GM12878 (cell line): Measurements from ENCODE around the gene ULK4. TPM values are rescaled to one million over a fixed set of nuclear protein-coding genes. Genes with fewer than 3 reads are reported as not detected.

Experiments used
- ATAC-seq: fragments of 200-7000 bp; cut with Tn5 transposase; 3 replicates; pipeline ENCODE4 v1.9.1; 2020; ENCODE audit warnings: mild to moderate bottlenecking, moderate library complexity
- BruUV-seq: library from RNA; stranded (reverse); fragments of 400-500 nt; replicated peaks from 2 replicates; lab custom pipeline; 2021; lab: Mats Ljungman, UMichigan
- CTCF ChIA-PET: fragments of 300-600 bp; sonication (Branson Sonifier 250); formaldehyde crosslinking; extraction: SDS; loops from one replicate; lab custom pipeline; 2021; ENCODE audit warnings: inconsistent platforms; lab: Yijun Ruan, JAX
- POLR2A ChIA-PET: fragments of 350-600 bp; formaldehyde crosslinking; extraction: SDS; loops from one replicate; lab custom pipeline; 2021; ENCODE audit warnings: inconsistent platforms; lab: Charles Lee
- RAD21 ChIA-PET: fragments of 300-600 bp; sonication (Branson Sonifier 250); formaldehyde crosslinking; loops from one replicate; lab custom pipeline; 2023; ENCODE audit warnings: antibody characterized with exemption; ENCODE audit not compliant: unreplicated experiment; lab: Charles Lee
- SMC1A ChIA-PET: fragments of 300-600 bp; sonication (Branson Sonifier 250); formaldehyde crosslinking; loops from one replicate; lab custom pipeline; 2023; ENCODE audit not compliant: unreplicated experiment, uncharacterized antibody; lab: Charles Lee
- DNase-seq: peaks from one replicate; pipeline ENCODE4 v3.0.0-alpha.2; 2011; ENCODE audit warnings: low read depth, low spot score
- FAIRE-seq: peaks from 3 replicates; lab custom pipeline; 2011; peaks lifted over from hg19 to GRCh38; lab: Jason Lieb, UNC
- H2AFZ ChIP-seq: 2 replicates; pipeline ENCODE4 v1.6.0; 2011; ENCODE audit warnings: low read depth, low read length, control low read depth; ENCODE audit not compliant: control insufficient read depth
- H3K27ac ChIP-seq: 2 replicates; pipeline ENCODE4 v1.5.1; 2011; ENCODE audit warnings: control low read depth; ENCODE audit not compliant: control insufficient read depth, insufficient read depth
- H3K27me3 ChIP-seq, 2 experiments: replicated peaks in 1 of 2; 2 replicates each; pipeline versions ENCODE4 v1.6.0 to v1.6.1; 2011; ENCODE audit warnings: low read length in 1 of 2; ENCODE audit not compliant: control insufficient read depth in 2 of 2, insufficient read depth in 2 of 2
- H3K36me3 ChIP-seq, 2 experiments: 2 replicates each; pipeline ENCODE4 v1.5.1; 2011; ENCODE audit warnings: low read length in 1 of 2; ENCODE audit not compliant: control insufficient read depth in 2 of 2, insufficient read depth in 2 of 2
- H3K4me1 ChIP-seq: 2 replicates; pipeline ENCODE4 v1.6.1; 2011; ENCODE audit warnings: mild to moderate bottlenecking, low read length, moderate library complexity, mixed read lengths; ENCODE audit not compliant: control insufficient read depth, insufficient read depth
- H3K4me2 ChIP-seq: 2 replicates; pipeline ENCODE4 v1.6.0; 2011; ENCODE audit warnings: control low read depth; ENCODE audit not compliant: control insufficient read depth, insufficient read depth
- H3K4me3 ChIP-seq: fragments of 200-600 bp; sonication (generic); 2 replicates; pipeline ENCODE4 v1.5.1; 2016
- H3K79me2 ChIP-seq: 2 replicates; pipeline ENCODE4 v1.6.0; 2011; ENCODE audit warnings: low read length; ENCODE audit not compliant: control insufficient read depth, insufficient read depth
- H3K9ac ChIP-seq: 2 replicates; pipeline ENCODE4 v1.8.0; 2011; ENCODE audit warnings: low read length, control low read depth, mixed read lengths; ENCODE audit not compliant: control insufficient read depth, insufficient read depth
- H3K9me3 ChIP-seq: replicated peaks from 3 replicates; pipeline ENCODE4 v1.5.1; 2011; ENCODE audit warnings: mild to moderate bottlenecking, low read length; ENCODE audit not compliant: control insufficient read depth, insufficient read depth
- H4K20me1 ChIP-seq: 2 replicates; pipeline ENCODE4 v1.6.0; 2011; ENCODE audit not compliant: control insufficient read depth, insufficient read depth
- ATF3 ChIP-seq: IDR thresholded peaks from 2 replicates; pipeline ENCODE4 v1.6.1; 2011; ENCODE audit warnings: low read depth, mild to moderate bottlenecking, low read length, moderate library complexity, borderline replicate concordance; ENCODE audit errors: extremely low read depth
- BMI1 ChIP-seq: fragments of 450-650 bp; IDR thresholded peaks from 2 replicates; pipeline ENCODE4 v1.6.1; 2016; ENCODE audit warnings: mild to moderate bottlenecking, moderate library complexity, borderline replicate concordance
- CREM ChIP-seq: IDR thresholded peaks from 2 replicates; pipeline ENCODE4 v1.6.1; 2014; ENCODE audit warnings: antibody characterized with exemption, low read depth
- CUX1 ChIP-seq: IDR thresholded peaks from 2 replicates; pipeline ENCODE4 v1.6.1; 2012; ENCODE audit warnings: improper control_type of control experiment, low read depth, low read length; ENCODE audit not compliant: insufficient replicate concordance
- E2F4 ChIP-seq: IDR thresholded peaks from 2 replicates; pipeline ENCODE4 v1.6.1; 2012; ENCODE audit warnings: low read depth, low read length, improper control_type of control experiment
- HCFC1 ChIP-seq: fragments of 150-350 bp; IDR thresholded peaks from 2 replicates; pipeline ENCODE4 v1.6.1; 2014; ENCODE audit warnings: low read length
- KAT2A ChIP-seq: conservative IDR thresholded peaks from 2 replicates; pipeline ENCODE4 v1.6.1; 2011; ENCODE audit warnings: low read depth, low read length; ENCODE audit not compliant: control insufficient read depth
- MXI1 ChIP-seq: fragments of 150-350 bp; IDR thresholded peaks from 2 replicates; pipeline ENCODE4 v1.6.1; 2011; ENCODE audit warnings: low read depth, mild to moderate bottlenecking, inconsistent platforms, low read length, improper control_type of control experiment
- NR2C2 ChIP-seq: IDR thresholded peaks from 2 replicates; pipeline ENCODE4 v1.6.1; 2011; ENCODE audit warnings: borderline replicate concordance, low read depth; ENCODE audit not compliant: control insufficient read depth, insufficient read length
- PBX3 ChIP-seq: IDR thresholded peaks from 2 replicates; pipeline ENCODE4 v1.6.1; 2011; ENCODE audit warnings: mild to moderate bottlenecking, low read depth, low read length, moderate library complexity; ENCODE audit not compliant: insufficient replicate concordance
- POLR2AphosphoS2 ChIP-seq: IDR thresholded peaks from 2 replicates; pipeline ENCODE4 v1.6.1; 2011; ENCODE audit warnings: low read depth, mild to moderate bottlenecking, low read length, improper control_type of control experiment, moderate library complexity
- SMAD1 ChIP-seq: fragments of 450-650 bp; IDR thresholded peaks from 2 replicates; pipeline ENCODE4 v1.6.1; 2018; ENCODE audit warnings: mild to moderate bottlenecking, low read depth; ENCODE audit not compliant: partially characterized antibody
- SMARCA5 ChIP-seq: fragments of 450-650 bp; IDR thresholded peaks from 2 replicates; pipeline ENCODE4 v1.6.1; 2017; ENCODE audit warnings: mild to moderate bottlenecking
- SMC3 ChIP-seq: IDR thresholded peaks from 2 replicates; pipeline ENCODE4 v1.6.1; 2011; ENCODE audit warnings: low read length, improper control_type of control experiment, borderline replicate concordance
- ZNF622 ChIP-seq: fragments of 450-650 bp; IDR thresholded peaks from 2 replicates; pipeline ENCODE4 v1.6.1; 2017; ENCODE audit warnings: mild to moderate bottlenecking, inconsistent platforms
- WGBS: methylation state at CpG from one replicate; pipeline ENCODE4 v1.1.6; 2016; ENCODE audit warnings: low lambda C conversion rate; ENCODE audit not compliant: insufficient replicate concordance, insufficient coverage; ENCODE audit errors: missing lambda C conversion rate; 5-methylcytosine and 5-hydroxymethylcytosine counted together
- in situ Hi-C: fragments of 300-500 bp; cut with MboI; formaldehyde crosslinking; loops from 9 replicates; pipeline ENCODE4 v1.14.3; 2018; ENCODE audit warnings: mixed read lengths
- intact Hi-C: fragments of 100-400 bp; cut with micrococcal nuclease; formaldehyde crosslinking; loops from one replicate; pipeline ENCODE4 v1.14.2; 2022; ENCODE audit not compliant: unreplicated experiment
- polyA plus RNA-seq, 11 experiments: library from polyadenylated mRNA; depleted of rRNA in 4 of 11; unstranded in 6 of 11; stranded (reverse) in 5 of 11; fragments of >200 nt; fragmentation: Nextera tagmentation in 4 of 11; fragmentation: Illumina TruSeq in 1 of 11; extraction: Ambion mirVana in 4 of 11; extraction: Trizol in 1 of 11; gene quantifications; 1 replicate in 1 of 11; 2 replicates in 10 of 11; pipeline versions ENCODE4 v1.2.1 to v1.2.3, GENCODE V29; 2011 to 2016; ENCODE audit warnings: inconsistent platforms in 2 of 11, missing spikeins in 2 of 11, low read depth in 1 of 11
- total RNA-seq, 4 experiments: library from RNA; depleted of rRNA in 3 of 4; stranded (reverse); fragments of >200 nt in 3 of 4; fragmentation: Illumina TruSeq in 1 of 4; extraction: Trizol in 1 of 4; gene quantifications; 2 replicates each; pipeline versions ENCODE4 v1.2.1 to v1.2.3, GENCODE V29; 2013 to 2021

ULK4 gene
- total and polyA plus RNA-seq, 10 of the 15 experiments (the other 5 are each of a cell fraction or from before 2014, with no cell fraction given) = 3.5 to 7.6 (median 6.3) TPM

- TF ChIP-seq CUX1 = no peak
These were observed 671.2 kb downstream of the ULK4 start (continued) for GRCh38 chr3:41290736-41291135.

- H3K27me3 ChIP-seq = no peaks in the 10 kb centered on the region
- H3K27ac ChIP-seq = no peak overlapping the region
- in situ Hi-C loops = no loop called here
- H3K9me3 ChIP-seq = no peaks in the 10 kb centered on the region
- BruUV-seq = no TSS peak
- no peak overlapping the region for H2AFZ ChIP-seq
- no peak overlapping the region for H3K4me2 ChIP-seq
- no peak overlapping the region for H3K4me3 ChIP-seq
- H3K36me3 ChIP-seq = no peaks in the 10 kb centered on the region
- ChIA-PET POLR2A (no interaction called here), SMC1A (no interaction called here), CTCF (no interaction called here), RAD21 (no interaction called here)
- TF ChIP-seq HCFC1 = no peak
- no peak for TF ChIP-seq NR2C2
- no peak for TF ChIP-seq SMC3
- no peak for TF ChIP-seq SMARCA5
- no peak for TF ChIP-seq KAT2A
- TF ChIP-seq PBX3 = no peak
- no peak for TF ChIP-seq MXI1
- TF ChIP-seq ZNF622 = no peak
- TF ChIP-seq CREM = no peak
- TF ChIP-seq E2F4 = no peak
- no peak for TF ChIP-seq ATF3
- no peak for TF ChIP-seq POLR2AphosphoS2
- TF ChIP-seq SMAD1 = no peak
- TF ChIP-seq BMI1 = no peak
- FAIRE-seq (no peak), DNase-seq (no peak), ATAC-seq (no peak)
- no peaks in the 10 kb centered on the region for H3K79me2 ChIP-seq
- 69% methylated on average over 2 of the region's 2 CpGs for WGBS
- intact Hi-C loops = no loop called here
- no peaks in the 10 kb centered on the region for H3K4me1 ChIP-seq
- no peaks in the 10 kb centered on the region for H4K20me1 ChIP-seq
- H3K9ac ChIP-seq = no peak overlapping the region
These were observed 671.6 kb downstream of the ULK4 start for GRCh38 chr3:41290306-41290705.
